Kidney glomerular epithelial cell (primary cell): ENCODE results near the gene FGGY.
"Not testable (repeated sequence)": the region's sequence is repeated elsewhere in the genome, so short reads cannot be mapped to it uniquely, and the experiment has no call there.

Source experiments
- DNase-seq: peaks from one replicate; lab custom pipeline; 2025; lab: John Stamatoyannopoulos, UW

FGGY gene

DNA sequence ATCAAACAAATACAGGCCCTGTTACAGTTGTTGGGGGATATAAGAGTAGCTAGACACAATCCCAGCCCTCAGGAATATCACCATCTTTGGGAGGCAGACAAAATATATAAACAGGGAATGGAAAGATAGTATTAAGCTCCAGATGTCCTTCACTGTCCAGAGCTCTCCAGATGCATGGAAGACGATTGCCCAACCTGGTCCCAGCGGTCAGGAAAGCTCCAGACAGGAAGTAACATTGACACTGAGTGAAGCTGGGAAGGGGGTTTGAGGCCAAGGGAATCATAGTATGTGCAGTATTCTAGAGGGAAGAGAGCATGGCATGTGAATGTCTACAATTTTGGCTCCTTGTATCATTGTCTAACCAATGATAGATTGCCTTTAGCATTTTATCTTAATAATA lies 344.0 kb downstream of the FGGY start:
- no peak for DNase-seq

DNA sequence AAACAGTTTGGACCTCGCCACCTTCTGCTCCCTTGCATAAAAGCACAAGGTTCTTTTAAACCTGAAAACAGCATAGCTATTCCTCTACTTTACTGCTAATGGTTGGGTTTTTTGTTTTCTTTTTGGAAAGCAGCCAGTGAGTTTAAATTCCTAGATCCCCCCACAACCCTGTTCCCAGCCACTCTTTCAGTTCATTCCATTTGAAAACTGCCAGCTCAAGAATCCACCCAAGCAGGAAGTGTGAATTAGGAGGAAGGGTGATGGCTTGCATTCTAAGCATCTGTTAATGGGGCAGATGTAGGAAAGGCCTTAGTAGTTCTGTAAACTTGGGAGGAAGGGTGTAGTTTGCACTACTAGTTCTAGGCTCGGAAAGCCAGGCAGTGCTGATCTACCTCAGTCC lies 344.9 kb downstream of the FGGY start:
- no peak for DNase-seq

DNA sequence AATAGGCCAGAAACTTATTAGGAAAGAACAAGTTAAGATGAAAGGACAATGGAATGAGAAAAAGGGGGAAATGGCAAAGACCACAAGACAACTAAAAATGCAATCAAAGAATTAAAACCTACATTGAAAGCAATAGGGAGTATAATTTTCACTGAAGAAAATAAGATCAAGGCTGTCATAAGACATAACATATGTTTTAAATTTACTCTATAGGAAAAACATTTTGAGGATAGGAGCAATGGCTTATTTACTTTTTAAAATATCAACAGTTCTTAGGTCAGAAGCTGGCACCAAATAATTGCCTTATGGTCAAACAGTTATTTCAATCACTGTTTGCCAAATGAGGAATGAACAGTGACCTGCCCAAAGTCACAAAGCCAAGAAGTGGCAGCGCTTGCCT lies 346.6 kb downstream of the FGGY start:
- DNase-seq: no peak

DNA sequence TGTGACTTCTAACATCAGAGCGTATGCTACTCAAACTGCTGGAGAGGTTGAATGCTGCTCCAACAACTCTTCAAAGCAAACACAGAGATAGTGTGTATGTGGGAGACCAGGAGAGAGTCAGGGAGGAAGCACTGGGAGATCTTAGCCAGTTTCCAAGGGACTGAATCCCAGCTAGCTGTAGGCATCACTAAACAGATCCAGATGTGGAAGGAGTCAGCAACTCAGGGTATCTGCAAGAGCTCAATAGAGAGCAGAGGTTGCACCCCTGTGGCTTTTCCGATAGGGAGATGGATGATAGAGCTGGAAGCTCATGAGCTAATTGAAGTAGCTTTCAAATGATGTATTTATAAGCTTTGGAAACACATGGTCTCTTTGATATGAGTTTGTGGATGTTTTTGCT lies 349.0 kb downstream of the FGGY start:
- DNase-seq: no peak

DNA sequence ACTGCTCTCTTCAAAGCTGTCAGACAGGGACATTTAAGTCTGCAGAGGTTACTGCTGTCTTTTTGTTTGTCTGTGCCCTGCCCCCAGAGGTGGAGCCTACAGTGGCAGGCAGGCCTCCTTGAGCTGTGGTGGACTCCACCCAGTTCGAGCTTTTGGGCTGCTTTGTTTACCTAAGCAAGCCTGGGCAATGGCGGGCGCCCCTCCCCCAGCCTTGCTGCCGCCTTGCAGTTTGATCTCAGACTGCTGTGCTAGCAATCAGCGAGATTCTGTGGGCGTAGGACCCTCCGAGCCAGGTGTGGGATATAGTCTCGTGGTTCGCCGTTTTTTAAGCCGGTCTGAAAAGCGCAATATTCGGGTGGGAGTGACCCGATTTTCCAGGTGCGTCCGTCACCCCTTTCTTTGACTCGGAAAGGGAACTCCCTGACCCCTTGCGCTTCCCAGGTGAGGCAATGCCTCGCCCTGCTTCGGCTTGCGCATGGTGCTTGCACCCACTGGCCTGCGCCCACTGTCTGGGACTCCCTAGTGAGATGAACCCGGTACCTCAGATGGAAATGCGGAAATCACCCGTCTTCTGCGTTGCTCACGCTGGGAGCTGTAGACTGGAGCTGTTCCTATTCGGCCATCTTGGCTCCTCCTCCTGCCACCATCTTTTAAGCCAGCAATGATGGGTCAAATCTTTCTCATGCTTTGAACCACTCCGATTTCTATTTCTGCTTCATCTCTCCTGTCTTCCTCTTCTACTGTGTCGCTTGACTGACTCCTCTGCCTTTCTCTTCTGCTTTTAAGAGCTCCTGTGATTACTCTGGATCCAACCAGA lies 356.5 kb downstream of the FGGY start:
- not testable (repeated sequence) for DNase-seq

DNA sequence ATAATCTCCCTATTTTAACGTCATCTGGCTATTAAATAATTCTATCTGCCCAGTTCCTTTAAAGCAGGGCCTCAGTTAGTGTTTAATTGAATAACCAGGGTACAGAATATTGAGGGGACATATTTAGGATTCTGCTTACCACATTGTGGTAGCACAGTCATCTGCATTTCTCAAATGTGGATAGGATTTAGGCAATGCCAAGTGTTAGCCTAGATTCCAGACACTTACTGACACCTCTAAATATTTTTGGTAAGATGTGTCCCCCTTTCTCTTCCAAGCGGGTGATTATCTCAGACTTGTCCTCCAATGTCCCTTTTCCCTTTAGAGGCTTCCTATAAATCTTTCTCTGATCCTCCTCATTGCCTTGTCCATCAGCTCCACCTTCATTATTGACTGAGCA lies 357.1 kb downstream of the FGGY start:
- no peak for DNase-seq

DNA sequence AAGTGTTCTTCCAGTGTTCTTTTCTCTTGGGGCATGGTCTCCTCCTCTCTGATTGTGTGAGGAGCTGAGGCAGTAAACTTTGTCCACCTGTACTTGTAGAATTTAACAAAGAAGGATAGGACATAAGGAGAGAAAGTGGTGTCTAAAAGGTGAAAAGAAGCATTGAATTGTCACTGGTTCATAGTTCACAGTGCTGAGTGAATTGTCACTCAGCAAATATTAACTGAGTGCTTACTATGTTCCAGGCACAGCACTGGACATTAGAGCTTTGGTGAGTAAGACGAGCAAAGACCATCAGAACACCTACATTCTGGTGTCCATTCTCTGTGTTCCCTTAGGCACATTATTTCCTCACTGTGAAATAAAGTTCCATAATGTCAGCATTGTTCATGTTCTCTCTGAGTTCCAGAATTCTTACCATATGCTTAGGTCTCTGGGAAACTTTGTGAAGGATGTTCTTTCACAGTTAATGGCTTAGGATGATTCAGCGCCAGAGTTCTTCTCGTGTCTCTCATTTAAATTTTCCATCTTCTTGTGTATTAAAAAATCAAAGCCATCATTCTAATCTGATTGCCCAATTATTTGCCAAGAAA lies 361.1 kb downstream of the FGGY start:
- no peak for DNase-seq

DNA sequence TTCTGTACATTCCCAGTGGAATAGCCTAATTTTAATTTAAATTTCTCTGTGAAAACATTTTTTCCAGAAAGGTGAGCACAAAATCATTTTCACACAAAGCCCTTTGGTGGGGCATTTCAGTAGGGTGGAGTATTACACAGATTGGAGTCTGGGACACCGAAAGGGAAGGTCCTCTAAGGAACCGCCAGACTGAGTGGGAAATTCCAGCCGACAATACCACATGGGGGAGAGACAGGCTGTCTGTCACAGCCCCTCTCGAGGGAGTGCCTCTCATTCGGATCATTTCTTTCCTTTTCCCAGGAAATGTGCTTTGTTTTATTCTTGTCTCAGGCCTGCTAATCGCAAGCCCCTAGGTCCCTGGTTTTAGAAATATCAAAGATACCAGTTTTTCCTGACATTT lies 367.3 kb downstream of the FGGY start:
- peak; percentile 0 for DNase-seq

DNA sequence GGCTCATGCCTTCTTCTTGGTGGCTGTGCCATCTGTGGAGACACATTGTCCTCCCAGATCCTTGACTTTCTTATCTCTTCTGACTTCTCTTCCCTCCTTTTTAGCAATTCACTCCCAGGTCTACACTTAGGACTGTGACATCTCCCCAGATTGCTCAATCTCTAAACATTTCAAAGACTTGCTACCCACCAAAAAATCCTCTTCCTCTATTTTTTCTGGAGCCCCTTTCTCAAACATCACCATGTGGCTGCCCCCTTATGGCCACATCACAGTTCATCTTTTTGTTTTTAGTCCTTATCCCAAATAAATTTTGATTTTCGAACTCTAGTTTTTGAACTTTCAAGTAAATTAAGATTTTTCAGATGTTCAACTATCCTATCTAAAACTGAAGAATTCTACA lies 369.2 kb downstream of the FGGY start:
- no peak for DNase-seq

DNA sequence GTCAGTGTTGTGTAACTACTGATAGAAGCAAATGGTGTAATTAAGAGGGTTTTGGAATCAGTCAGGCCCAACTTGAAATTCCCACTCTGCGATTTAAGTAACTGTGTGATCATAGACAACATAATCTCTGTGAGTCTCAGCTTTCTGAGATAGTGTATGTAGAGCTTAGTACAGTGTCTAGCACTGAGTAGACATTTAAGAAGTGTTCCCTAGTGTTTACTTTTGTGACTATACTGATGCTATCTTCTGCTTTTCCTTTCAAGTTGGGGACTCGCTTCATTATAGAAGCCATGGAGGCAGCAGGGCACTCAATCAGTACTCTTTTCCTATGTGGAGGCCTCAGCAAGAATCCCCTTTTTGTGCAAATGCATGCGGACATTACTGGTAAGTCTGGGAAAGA lies 370.1 kb downstream of the FGGY start:
- no peak for DNase-seq

DNA sequence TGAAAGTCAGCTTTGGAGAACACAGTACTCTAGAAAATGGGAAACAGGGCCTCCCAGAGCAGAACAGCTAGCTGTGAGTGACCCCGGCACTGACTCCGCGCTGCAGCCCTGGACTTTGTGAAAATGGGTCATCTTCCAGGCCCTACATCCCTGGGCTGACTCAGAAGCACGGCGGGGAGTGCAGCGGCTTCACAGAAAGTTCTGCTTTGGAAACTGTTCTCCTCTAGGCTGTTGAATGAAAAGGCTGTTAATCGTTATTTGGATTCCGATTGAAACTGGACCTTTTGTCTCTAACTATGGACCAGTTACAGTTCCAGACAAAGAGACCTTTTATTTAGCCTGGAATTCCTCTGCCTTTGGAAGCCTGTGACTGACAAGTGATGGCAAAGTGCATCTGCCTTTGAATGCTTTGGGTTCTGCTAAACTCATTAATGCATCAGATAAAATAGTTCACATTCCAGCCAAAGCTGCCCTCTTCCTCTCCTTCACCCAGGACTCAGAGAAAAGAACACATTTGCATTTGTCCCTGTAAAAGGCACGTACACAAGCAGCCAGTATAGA lies 372.9 kb downstream of the FGGY start:
- no peak for DNase-seq

DNA sequence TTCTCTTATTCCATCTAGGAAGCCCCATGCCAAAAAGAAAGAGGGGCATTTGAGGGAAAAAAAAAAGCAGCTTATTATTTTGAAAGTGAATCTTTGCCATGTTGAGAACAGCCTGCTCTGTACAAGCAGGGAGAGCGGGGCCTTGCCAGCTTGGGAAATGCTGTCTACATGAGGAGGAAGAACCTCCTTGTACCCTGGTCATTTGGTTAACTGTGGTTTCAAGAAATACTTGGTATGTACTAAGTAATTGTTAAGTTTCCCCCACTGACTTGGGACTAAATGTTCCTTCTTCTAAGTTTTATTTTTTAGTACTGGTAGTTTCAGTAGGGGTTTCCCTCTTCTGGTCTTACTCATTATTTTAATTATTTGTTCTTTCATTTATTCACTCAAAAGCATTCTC lies 373.8 kb downstream of the FGGY start:
- no peak for DNase-seq

DNA sequence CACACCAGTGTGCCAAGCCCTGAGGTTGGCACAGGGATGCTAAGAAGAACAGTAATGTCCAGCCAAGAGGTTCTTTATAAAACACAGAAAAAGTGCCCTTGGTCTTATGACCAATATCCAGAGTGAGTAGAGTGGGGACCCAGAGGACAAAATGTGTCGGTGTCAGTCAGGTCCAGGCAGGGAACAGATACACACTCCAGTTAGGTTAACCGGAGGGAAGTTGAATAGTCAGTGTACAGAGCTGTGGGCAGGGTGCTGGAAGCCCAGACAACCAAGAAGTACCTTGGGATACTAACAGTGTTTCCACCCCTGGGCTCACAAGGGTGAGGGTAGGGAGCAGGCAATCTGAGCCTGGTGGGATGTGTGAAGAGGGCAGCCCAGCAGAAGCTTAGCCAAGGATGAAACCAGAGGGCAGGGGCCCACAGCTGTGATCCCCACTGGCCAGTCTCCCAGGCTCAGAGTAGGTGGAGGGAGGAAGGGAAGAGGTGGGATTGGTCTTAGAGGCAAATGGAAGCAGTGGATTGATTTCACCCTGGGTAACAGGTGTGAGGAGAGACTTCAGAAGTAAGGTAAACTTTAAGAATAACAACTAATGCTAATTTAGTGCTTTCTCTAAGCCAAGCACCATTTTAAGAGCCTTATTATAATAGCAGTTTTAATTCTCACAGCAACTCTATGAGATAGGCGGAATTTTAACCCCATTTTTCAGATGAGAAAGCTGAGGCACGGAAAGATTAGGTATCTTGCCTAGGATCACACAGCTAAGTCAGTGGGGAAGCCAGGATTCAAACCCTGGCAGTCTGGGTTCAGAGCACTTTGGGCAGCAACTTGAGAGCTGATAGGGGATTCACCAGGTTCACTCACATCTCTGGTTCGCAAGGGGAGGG lies 374.4 kb downstream of the FGGY start:
- no peak for DNase-seq

DNA sequence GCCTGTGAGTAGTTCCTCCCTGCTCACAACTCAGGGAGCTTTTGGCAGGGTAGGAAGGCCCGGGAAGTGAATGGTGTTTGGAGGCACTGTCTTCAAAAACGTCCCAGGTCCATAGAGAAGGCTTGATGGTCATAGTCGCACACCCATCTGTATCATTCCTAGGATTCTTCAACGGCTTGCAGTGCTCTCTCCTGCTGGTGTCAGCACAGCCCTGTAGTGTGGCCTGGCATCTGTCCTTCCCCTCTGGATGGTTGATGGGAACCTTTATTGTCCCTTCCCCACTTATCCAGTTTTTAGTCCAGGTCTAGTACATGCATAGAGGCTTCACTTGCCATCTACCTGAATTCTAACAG lies 375.0 kb downstream of the FGGY start:
- no peak for DNase-seq

DNA sequence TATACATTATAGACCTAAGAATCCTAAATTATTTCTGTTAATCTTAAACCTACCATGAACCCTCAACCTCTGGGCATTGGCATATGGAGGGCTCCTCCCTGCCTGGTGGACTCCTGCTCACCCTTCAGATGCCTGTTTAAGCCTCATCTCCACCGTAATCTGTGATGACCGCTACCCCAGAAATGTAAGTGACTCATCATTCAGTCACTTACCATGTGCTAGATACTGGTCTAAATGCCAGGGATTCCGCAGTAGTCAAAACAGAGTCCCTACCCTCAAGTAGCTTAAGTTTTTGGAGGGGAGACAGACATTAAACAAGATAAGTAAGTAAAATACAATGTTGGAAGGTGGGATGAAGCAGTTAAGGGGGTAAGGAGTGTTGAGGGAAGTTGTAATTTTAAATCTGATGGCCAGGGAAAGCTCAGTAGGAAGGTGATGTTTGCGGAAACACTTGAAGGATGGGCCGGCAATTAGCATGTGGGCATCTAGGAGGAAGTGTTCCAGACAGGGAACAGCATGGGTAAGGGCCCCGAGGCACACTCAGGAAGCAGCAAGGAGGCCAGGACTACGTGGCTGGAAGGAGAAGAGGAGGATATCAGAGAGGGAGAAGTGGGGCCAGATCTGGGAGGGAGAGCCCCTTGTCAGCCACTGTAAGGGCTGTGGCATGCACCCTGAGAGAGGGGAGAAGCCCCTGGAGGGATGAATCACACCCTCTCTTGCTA lies 376.1 kb downstream of the FGGY start:
- DNase-seq: peak; percentile 5

DNA sequence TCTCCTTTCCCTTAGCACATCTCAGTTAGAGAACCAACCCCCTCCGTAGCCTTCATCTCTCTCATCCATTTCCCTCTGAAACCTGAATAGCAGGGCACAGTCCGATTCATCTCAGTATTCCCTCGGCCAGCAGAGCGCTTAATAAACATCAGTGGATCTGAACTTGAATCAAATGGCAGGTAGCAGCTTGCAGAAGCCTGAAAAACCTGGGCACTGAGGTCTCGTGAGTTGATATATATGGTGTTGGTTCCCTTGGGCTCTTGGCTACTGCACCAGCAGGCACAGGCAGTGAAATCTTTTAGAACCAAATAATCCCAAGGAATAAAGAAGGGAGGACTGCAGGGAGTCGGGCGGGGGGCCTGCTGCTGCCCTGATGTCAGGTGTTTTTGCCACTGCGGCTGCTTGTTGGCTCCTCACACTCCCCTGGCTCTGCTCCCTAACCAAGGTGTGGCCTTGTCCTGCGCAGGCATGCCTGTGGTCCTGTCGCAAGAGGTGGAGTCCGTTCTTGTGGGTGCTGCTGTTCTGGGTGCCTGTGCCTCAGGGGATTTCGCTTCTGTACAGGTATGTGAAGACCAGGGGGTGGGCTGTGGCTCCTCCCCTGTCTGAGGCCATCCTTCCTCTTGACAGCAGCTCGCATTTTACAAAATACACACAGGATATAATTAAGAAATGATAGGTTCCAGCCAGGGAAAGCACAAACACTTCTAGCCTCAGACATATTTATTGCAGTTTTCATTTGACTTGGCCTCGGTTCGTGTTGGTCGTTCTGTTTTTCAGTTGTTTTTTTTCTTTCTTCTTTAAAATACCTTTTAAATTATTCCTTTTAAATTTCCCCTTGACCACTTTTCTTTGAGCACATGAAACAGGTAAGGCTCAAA lies 376.9 kb downstream of the FGGY start:
- no peak for DNase-seq

DNA sequence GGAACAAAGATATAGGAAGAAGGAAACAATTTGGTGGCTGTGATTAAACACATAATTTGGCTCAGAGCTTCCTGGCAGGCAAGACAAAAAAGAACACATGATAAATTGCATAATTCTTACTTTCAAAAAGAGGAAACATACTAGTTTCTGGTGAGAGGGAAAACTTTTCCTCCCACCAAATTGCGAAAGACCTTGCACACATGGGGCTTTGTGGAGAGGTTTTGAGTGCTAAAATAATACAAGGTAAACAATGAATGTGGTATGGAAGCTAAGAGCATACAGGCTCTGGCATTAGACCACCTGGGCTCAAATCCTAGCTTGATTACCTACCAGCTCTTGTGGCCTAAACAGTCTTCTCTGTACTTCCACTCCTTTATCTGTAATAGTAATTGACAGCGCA lies 377.7 kb downstream of the FGGY start:
- no peak for DNase-seq

DNA sequence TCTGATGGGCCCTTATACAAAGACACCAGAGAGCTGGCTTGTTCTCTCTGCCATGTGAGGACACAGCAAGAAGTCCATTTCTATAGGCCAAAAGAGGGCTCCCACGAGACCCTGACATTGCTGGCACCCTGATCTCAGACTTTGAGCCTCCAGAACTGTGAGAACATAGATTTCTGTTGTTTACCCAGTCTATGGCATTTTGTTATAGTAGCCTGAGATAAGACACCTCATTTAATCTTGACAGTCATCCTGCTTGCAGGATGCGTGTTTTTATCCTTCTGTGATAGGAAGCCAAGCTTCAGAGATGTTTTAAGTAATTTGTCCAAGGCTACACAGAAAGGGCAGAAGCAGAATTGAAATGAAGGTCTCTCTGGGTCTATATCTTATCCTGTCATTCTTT lies 379.0 kb downstream of the FGGY start:
- DNase-seq: no peak

DNA sequence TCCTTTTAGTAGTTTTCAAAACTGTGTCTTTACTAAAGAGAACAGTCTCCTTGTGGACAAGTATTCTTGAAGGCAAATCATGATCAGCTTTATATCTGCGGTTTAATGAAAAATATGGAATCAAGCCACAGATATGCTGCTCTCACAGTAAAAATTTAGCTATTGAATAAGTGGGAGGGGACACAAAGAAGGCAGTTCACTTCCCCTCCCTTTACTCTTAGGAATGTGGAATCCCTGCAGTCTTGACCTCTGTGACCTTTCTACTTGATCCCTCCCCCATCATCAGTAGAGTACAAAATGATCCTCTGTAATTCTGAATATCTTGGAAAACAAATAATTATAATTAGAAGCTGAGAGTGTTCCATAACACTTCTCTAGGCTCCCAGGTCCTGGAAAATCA lies 381.1 kb downstream of the FGGY start:
- peak; percentile 26 for DNase-seq

DNA sequence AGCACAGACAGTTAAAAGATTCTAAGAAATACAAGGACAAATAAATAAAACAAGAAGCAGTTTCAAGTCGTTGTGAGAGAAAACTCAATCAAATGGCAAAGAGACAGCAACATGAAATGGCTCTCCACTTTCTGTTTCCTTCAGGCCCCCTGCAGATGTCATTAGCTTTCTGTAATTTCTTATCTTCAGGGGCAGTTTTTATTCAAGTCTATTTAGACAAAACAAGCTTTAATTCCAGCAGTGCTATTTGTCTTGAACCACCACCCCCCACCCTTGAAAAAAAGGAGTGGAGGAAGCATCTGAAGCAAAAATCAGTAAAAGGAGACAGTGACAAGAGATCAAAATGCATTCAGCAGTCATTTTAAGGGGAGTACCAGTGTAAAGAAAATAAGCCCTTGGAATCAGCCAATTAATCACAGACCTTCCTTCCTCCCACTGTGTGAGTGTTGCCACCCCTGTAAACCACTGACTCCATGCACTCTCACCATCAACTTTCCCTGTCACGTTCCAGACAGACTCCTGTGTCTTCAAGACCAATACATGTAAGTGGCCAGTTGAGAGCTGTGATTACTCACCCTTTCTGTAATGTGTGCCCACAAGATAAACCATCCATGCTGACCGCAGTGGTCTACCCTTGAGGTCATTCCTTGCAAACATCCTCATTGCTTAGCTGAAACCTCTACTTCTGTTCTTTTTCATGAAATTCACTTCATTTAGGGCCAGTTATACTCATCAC lies 381.8 kb downstream of the FGGY start:
- peak; percentile 99 for DNase-seq
